Mucosa of descending colon (tissue), 3 donors: ENCODE measurements around the gene CRIP3. TPM values are rescaled to one million over a fixed set of nuclear protein-coding genes. Genes with fewer than 3 reads are reported as not detected.

ENCODE experiments used
- ATAC-seq: fragments of 200-7000 bp; cut with Tn5 transposase; one replicate; pipeline ENCODE4 v1.9.1; 2020; ENCODE audit warnings: mild to moderate bottlenecking, moderate library complexity
- DNase-seq, 3 donors: peaks; one replicate each; pipeline ENCODE4 v3.0.0-alpha.2; 2020
- H3K36me3 ChIP-seq: fragments of 200-600 bp; one replicate; pipeline ENCODE4 v1.8.0; 2021; ENCODE audit warnings: low read depth, mild to moderate bottlenecking
- H3K4me1 ChIP-seq: fragments of 200-600 bp; one replicate; pipeline ENCODE4 v1.8.0; 2021; ENCODE audit warnings: low read depth, mild to moderate bottlenecking
- H3K4me3 ChIP-seq: fragments of 200-600 bp; one replicate; pipeline ENCODE4 v1.8.0; 2021; ENCODE audit warnings: mild to moderate bottlenecking
- H3K9me3 ChIP-seq: fragments of 200-600 bp; one replicate; pipeline ENCODE4 v1.8.0; 2021; ENCODE audit warnings: mild to moderate bottlenecking
- CTCF ChIP-seq: fragments of 200-600 bp; IDR thresholded peaks from one replicate; pipeline ENCODE4 v1.8.0; 2022; ENCODE audit warnings: antibody characterized with exemption, mild to moderate bottlenecking
- intact Hi-C, 2 donors: fragments of 100-400 bp; cut with DNase I in 1 of 2; cut with micrococcal nuclease in 1 of 2; formaldehyde crosslinking; loops; one replicate each; pipeline versions ENCODE4 v1.11.0 to v1.11.1; 2022; cut with DNase I, micrococcal nuclease
- total RNA-seq, 3 donors: library from RNA; stranded (reverse); fragmentation: NEBNext Ultra II Directional in 2 of 3; extraction: Animal tissue kit (Norgen Biotek cat#: 25700) in 2 of 3; gene quantifications; one replicate each; pipeline versions ENCODE4 v1.2.1 to v1.2.4, GENCODE V29; 2021 to 2023
- donor health status: DM: no; HTN: no; CAD: no; lungs with moderate emphysema.
- donor health status: DM: no; HTN: no; CAD: no.
- donor health status: DM: no; HTN: yes; CAD: no.

CRIP3 gene
- total RNA-seq, 3 donors from 2014 or later, result 0.77 to 1.8 (median 1.3) TPM

- Histone ChIP-seq H3K36me3 (no peaks in the 10 kb centered on the region), H3K9me3 (no peaks in the 10 kb centered on the region), H3K4me1 (peaks cover 40% of the 10 kb centered on the region), H3K4me3 (no peak overlapping the region)
- ATAC-seq (no peak), DNase-seq (peak in 1 of 3 donors; percentile 41)
- TF ChIP-seq CTCF, result no peak
- intact Hi-C loops, result loop anchor here (2.0 to 10.0 kb wide), 2 partner anchors 22 to 66 kb away; no protein-coding TSS in a partner anchor
Measured at GRCh38 chr6:43268782-43269272, 39.8 kb downstream of the CRIP3 start.

GRCh38 chr6:43268355-43268700 is 40.3 kb downstream of the CRIP3 start:
- Histone ChIP-seq H3K36me3 (no peaks in the 10 kb centered on the region), H3K4me1 (peaks cover 40% of the 10 kb centered on the region), H3K4me3 (no peak overlapping the region), H3K9me3 (no peaks in the 10 kb centered on the region)
- intact Hi-C loops, result loop anchor here (2.0 to 10.0 kb wide), 2 partner anchors 22 to 66 kb away; no protein-coding TSS in a partner anchor
- ATAC-seq, result no peak
- DNase-seq, result no peak
- no peak for TF ChIP-seq CTCF

- peak in 2 of 3 donors; percentile 65 to 68 for DNase-seq
- no peaks in the 10 kb centered on the region for H3K9me3 ChIP-seq
- intact Hi-C loops, result loop anchor here (2.0 to 10.0 kb wide), 2 partner anchors 23 to 67 kb away; no protein-coding TSS in a partner anchor
- peaks cover 40% of the 10 kb centered on the region for H3K4me1 ChIP-seq
- no peaks in the 10 kb centered on the region for H3K36me3 ChIP-seq
- H3K4me3 ChIP-seq, result no peak overlapping the region
- no peak for TF ChIP-seq CTCF
- peak; percentile 47 for ATAC-seq
Measured at GRCh38 chr6:43267619-43268354, 40.8 kb downstream of the CRIP3 start.

GRCh38 chr6:43265564-43265963 is 43.1 kb downstream of the CRIP3 start:
- DNase-seq (no peak), ATAC-seq (no peak)
- no peak for TF ChIP-seq CTCF
- Histone ChIP-seq H3K36me3 (no peaks in the 10 kb centered on the region), H3K4me3 (no peak overlapping the region), H3K4me1 (peaks cover 32% of the 10 kb centered on the region), H3K9me3 (no peaks in the 10 kb centered on the region)
- intact Hi-C loops, result loop anchor here in 1 of 2 donors (10.0 kb wide), 1 partner anchor 69 kb away; no protein-coding TSS in a partner anchor

GRCh38 chr6:43264599-43265145 is 44.0 kb downstream of the CRIP3 start:
- Histone ChIP-seq H3K4me3 (no peak overlapping the region), H3K36me3 (no peaks in the 10 kb centered on the region), H3K9me3 (no peaks in the 10 kb centered on the region), H3K4me1 (peaks cover 26% of the 10 kb centered on the region)
- DNase-seq, result no peak
- no peak for TF ChIP-seq CTCF
- ATAC-seq, result no peak
- intact Hi-C loops, result loop anchor here (5.0 to 10.0 kb wide), 2 partner anchors 70 to 73 kb away; no protein-coding TSS in a partner anchor
